Activated CD8-positive, alpha-beta T cell treated with anti-CD3 and anti-CD28 coated beads, Interleukin-2, amount 10 ng/mL, durations not matched to agents 7 days and 5 days (primary cell): ENCODE results near the gene HOXA6. TPM values are rescaled to one million over a fixed set of nuclear protein-coding genes. Genes with fewer than 3 reads are reported as not detected.

Experiments
- ATAC-seq: fragments of 150-1000 bp; cut with Tn5 transposase; one replicate; pipeline ENCODE4 v1.10.0; 2021; ENCODE audit warnings: moderate library complexity
- CTCF ChIA-PET: fragments of 350-600 bp; sonication (Branson Sonifier 250); formaldehyde crosslinking; loops from one replicate; lab custom pipeline; 2021; ENCODE audit warnings: antibody characterized with exemption; lab: Charles Lee
- POLR2A ChIA-PET: fragments of 350-600 bp; sonication (Branson Sonifier 250); formaldehyde crosslinking; loops from one replicate; lab custom pipeline; 2021; ENCODE audit warnings: antibody characterized with exemption; lab: Charles Lee
- DNase-seq: peaks from one replicate; pipeline ENCODE4 v3.0.0-alpha.2; 2020
- H3K27ac Mint-ChIP-seq: one replicate; pipeline ENCODE4 v1.8.0; 2021; ENCODE audit warnings: mild to moderate bottlenecking, mixed read lengths
- H3K27me3 Mint-ChIP-seq: one replicate; pipeline ENCODE4 v1.8.0; 2021; ENCODE audit warnings: low read depth, mixed read lengths
- H3K36me3 Mint-ChIP-seq: one replicate; pipeline ENCODE4 v1.8.0; 2021; ENCODE audit warnings: low read depth, mixed read lengths
- H3K4me1 Mint-ChIP-seq: one replicate; pipeline ENCODE4 v1.8.0; 2021; ENCODE audit warnings: low read depth, mixed read lengths
- H3K4me3 Mint-ChIP-seq: one replicate; pipeline ENCODE4 v1.8.0; 2021; ENCODE audit warnings: mild to moderate bottlenecking, mixed read lengths
- H3K9me3 Mint-ChIP-seq: one replicate; pipeline ENCODE4 v1.8.0; 2022; ENCODE audit warnings: mixed read lengths; ENCODE audit not compliant: insufficient read depth
- total RNA-seq, 2 experiments: library from RNA; stranded (reverse); gene quantifications; one replicate each; pipeline ENCODE4 v1.2.3, GENCODE V29; 2021

The HOXA6 gene
- total RNA-seq, 2 experiments from 2014 or later = not detected

DNA sequence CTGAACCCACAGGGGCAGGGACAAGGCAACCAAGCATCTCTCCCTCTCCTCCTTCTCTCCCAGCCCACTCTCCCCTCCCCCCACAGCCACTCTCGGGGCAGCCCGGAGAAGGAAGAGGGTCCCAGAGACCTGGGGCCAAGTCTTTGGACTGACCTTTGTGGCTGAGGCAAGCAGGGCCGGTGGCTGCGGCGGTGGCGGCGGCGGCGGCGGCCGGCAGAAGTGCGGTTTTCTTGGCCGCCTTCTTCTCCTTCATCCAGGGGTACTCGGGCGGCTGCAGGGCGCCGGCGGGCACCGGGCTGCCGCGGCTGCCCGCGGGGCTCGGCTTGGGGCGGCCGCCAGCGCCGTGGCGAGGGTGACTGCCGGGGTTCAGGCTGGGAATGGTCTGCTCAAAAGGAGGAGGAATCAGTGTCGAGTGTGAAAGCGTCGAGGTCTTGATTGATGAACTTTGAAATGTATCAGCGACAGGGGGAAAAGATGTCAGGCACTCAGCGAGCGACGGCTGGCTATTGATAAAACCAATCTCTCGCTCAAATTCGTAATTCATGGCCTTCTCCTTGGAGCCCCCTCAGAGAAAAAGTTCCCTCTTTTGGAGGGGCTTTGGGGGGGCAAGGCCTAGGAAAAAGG lies 45.5 kb downstream of the HOXA6 start:
- CTCF ChIA-PET = no interaction called here
- POLR2A ChIA-PET = no interaction called here
- Mint-ChIP-seq H3K9me3 (no peaks in the 10 kb centered on the region), H3K27me3 (peaks cover 70% of the 10 kb centered on the region), H3K36me3 (peaks cover 6% of the 10 kb centered on the region), H3K27ac (no peak overlapping the region), H3K4me3 (peak overlapping the region; percentile 25), H3K4me1 (peaks cover 16% of the 10 kb centered on the region)
- no peak for DNase-seq
- ATAC-seq = no peak

DNA sequence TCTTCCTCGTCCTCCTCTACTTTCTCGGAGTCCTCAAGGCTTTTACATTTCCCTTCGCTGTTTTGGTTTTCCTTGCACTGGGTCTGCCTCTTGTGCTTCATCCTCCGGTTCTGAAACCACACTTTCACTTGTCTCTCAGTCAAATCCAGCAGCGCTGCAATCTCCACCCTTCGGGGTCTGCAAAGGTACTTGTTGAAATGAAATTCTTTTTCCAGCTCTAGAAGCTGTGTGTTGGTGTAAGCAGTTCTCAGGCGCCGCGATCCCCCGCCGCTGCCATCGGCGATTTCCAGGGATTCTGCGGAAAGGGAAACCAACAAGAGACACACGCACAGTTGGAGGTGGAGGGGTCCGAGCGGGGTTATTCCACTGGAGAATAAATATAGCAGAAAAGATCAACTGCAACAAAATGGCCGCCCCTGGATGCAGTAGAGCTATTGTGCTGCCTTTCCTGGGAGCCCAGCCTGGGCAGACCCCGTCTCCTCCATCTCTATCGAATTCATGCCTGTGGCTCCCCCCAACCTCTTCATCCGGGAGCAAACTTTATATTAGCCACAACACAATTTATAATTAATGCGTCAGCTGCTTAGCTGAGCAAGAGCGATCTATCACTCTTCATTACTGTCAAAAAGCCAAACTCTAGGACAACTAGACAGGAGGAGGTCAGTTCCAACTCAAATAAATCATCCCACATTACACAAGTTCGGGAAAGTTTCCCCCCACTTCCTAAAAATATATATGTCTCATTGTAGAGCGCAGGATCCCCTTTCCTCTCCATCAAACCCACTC lies 46.2 kb downstream of the HOXA6 start:
- peaks cover 71% of the 10 kb centered on the region for H3K27me3 Mint-ChIP-seq
- peaks cover 18% of the 10 kb centered on the region for H3K4me1 Mint-ChIP-seq
- ATAC-seq = no peak
- no peak overlapping the region for H3K4me3 Mint-ChIP-seq
- CTCF ChIA-PET = no interaction called here
- H3K36me3 Mint-ChIP-seq = peaks cover 6% of the 10 kb centered on the region
- POLR2A ChIA-PET = no interaction called here
- no peak overlapping the region for H3K27ac Mint-ChIP-seq
- no peaks in the 10 kb centered on the region for H3K9me3 Mint-ChIP-seq
- DNase-seq = no peak

DNA sequence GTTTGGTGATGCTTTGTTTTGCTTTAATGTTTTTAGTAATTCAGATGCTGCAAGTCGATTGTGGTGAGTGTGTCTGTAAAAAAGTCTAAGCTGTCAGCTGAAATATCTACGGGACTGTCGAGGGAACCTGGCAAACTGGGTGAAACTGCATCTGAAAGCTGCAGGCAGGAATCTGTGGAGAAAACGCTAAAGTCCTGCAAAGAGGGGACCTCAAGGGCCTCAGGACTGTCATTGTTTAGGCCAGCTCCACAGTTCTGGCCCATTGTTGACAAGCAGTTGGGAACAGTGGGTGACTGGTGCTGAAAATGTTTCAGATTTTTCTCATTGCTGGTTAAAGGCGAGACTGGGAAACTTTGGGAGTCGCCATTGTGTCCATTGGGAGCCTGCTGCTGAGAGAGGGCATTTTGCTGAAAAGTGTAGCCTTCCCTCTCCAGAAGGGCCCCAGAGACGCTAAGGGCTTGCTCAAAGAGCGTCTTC lies 46.8 kb downstream of the HOXA6 start:
- H3K9me3 Mint-ChIP-seq = no peaks in the 10 kb centered on the region
- POLR2A ChIA-PET = no interaction called here
- peaks cover 6% of the 10 kb centered on the region for H3K36me3 Mint-ChIP-seq

GRCh38 chr7:27099453-27100370 lies 47.9 kb downstream of the HOXA6 start:
- Mint-ChIP-seq H3K27me3 (peaks cover 75% of the 10 kb centered on the region), H3K4me1 (peaks cover 28% of the 10 kb centered on the region), H3K9me3 (no peaks in the 10 kb centered on the region), H3K4me3 (no peak overlapping the region), H3K36me3 (peaks cover 6% of the 10 kb centered on the region), H3K27ac (no peak overlapping the region)
- ChIA-PET CTCF (interaction anchor here (0.6 kb wide), 1 partner anchor 417 kb away, joined by 4 read pairs; no protein-coding TSS in a partner anchor), POLR2A (no interaction called here)
- ATAC-seq = no peak
- DNase-seq = no peak

More for the DNA sequence above, 46.8 kb downstream of the HOXA6 start:
- H3K27me3 Mint-ChIP-seq = peaks cover 70% of the 10 kb centered on the region
- ATAC-seq (no peak), DNase-seq (no peak)
- no peak overlapping the region for H3K27ac Mint-ChIP-seq
- H3K4me3 Mint-ChIP-seq = no peak overlapping the region
- CTCF ChIA-PET = no interaction called here
- H3K4me1 Mint-ChIP-seq = peaks cover 19% of the 10 kb centered on the region

GRCh38 chr7:27098578-27099451 lies 48.8 kb downstream of the HOXA6 start:
- no peak for DNase-seq

DNA sequence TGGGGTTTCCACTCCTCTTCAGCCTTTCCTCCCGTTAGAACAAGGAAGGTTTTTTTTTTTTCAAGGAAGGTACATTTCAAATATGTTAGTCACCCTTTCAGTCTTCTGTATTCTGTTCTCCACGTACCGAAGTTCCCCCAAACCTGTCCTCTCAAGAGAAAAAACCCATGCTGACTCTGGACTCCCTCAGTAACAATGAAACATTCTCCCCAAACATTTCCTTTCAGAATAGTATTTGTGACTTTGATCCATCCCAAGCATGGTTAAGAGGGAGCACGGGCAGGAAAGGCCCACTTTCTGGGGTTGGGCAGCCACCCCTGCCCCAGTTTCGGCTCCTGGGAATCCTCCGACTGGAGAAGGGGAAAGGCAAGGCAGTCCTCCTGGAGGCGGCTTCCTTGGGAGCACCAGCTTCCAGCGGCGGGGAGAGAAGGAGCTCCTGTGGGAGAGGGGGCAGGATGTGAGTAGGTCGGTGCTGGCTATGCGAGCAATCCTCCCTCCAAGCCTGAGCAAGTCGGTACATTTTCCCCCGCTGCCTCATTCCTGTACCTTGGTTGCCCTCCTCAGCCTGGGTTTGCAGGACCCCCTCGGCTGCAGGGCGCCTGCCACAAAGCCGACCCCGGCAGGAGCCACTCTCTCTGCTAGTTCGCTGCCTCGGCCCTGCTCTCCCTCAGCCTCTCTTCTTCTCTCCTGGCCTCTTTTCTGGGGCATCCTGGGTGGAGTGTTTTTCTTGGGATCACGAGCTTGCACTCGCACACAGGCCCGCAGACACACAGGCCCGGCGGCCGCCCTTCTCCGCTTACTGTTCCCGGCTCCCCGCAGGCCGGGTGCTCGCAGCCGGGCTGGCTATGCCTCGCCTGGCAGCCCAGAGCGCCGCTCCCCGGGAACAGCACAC lies 49.6 kb downstream of the HOXA6 start:
- ChIA-PET CTCF (interaction anchor here (1.3 to 1.7 kb wide), 2 partner anchors 7 to 33 kb away, joined by 3 to 6 read pairs; partner anchors contain the start of gene HOXA4), POLR2A (no interaction called here)
- DNase-seq (no peak), ATAC-seq (no peak)
- peak overlapping the region; percentile 85 for H3K4me3 Mint-ChIP-seq
- H3K27me3 Mint-ChIP-seq = peaks cover 77% of the 10 kb centered on the region
- H3K4me1 Mint-ChIP-seq = peaks cover 27% of the 10 kb centered on the region
- peaks cover 6% of the 10 kb centered on the region for H3K36me3 Mint-ChIP-seq
- H3K9me3 Mint-ChIP-seq = no peaks in the 10 kb centered on the region
- no peak overlapping the region for H3K27ac Mint-ChIP-seq

More at GRCh38 chr7:27098578-27099451, 48.8 kb downstream of the HOXA6 start:
- Mint-ChIP-seq H3K27me3 (peaks cover 78% of the 10 kb centered on the region), H3K4me3 (no peak overlapping the region), H3K36me3 (peaks cover 6% of the 10 kb centered on the region), H3K9me3 (no peaks in the 10 kb centered on the region), H3K4me1 (peaks cover 28% of the 10 kb centered on the region), H3K27ac (no peak overlapping the region)
- CTCF ChIA-PET = no interaction called here
- POLR2A ChIA-PET = no interaction called here
- no peak for ATAC-seq

DNA sequence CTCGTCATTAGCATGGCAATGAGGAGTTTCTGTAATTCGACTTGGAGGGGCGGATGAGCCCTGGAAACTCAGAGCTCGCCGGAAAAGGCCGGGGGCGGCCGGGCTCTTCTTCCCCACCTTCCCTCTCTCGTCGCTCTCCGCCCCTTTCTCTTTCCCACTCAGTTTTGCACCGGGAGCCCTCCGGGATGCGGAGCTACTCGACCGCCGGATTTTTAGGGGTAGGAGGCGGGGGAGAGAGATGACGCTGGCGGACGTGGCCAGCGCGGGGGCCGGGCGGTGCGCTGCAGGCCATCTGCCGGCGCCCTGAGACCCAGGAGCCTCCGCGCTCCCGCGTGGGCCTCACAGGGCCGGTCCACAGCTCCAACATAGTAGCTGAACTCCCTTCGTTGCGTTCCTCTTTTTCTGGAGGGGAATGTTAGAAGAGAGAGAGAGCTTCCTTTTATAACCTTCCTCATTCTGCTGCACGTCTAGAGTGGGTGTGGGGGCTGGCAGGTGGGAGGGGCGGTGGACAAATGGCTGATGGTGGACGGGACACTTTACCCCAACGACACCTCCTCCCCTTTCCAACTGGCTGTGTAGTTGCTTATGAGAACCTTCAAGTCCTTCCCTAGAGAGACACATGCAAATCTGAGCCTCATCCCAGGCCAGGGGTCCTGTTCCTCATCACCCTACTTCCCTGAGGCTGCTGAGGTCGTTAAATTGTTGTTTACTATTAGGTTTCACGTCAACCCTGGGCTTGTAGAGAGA lies 50.6 kb downstream of the HOXA6 start:
- Mint-ChIP-seq H3K27ac (no peak overlapping the region), H3K27me3 (peaks cover 78% of the 10 kb centered on the region), H3K4me1 (peaks cover 23% of the 10 kb centered on the region), H3K4me3 (peak overlapping the region; percentile 85), H3K36me3 (peaks cover 4% of the 10 kb centered on the region), H3K9me3 (no peaks in the 10 kb centered on the region)
- CTCF ChIA-PET = interaction anchor here (1.3 to 1.7 kb wide), 3 partner anchors 8 to 33 kb away, joined by 3 to 6 read pairs (median 5); partner anchors contain the start of gene HOXA4
- POLR2A ChIA-PET = interaction anchor here (0.6 to 1.3 kb wide), 2 partner anchors 9 to 491 kb away, joined by 3 to 4 read pairs; no protein-coding TSS in a partner anchor
- DNase-seq = no peak
- ATAC-seq = no peak

DNA sequence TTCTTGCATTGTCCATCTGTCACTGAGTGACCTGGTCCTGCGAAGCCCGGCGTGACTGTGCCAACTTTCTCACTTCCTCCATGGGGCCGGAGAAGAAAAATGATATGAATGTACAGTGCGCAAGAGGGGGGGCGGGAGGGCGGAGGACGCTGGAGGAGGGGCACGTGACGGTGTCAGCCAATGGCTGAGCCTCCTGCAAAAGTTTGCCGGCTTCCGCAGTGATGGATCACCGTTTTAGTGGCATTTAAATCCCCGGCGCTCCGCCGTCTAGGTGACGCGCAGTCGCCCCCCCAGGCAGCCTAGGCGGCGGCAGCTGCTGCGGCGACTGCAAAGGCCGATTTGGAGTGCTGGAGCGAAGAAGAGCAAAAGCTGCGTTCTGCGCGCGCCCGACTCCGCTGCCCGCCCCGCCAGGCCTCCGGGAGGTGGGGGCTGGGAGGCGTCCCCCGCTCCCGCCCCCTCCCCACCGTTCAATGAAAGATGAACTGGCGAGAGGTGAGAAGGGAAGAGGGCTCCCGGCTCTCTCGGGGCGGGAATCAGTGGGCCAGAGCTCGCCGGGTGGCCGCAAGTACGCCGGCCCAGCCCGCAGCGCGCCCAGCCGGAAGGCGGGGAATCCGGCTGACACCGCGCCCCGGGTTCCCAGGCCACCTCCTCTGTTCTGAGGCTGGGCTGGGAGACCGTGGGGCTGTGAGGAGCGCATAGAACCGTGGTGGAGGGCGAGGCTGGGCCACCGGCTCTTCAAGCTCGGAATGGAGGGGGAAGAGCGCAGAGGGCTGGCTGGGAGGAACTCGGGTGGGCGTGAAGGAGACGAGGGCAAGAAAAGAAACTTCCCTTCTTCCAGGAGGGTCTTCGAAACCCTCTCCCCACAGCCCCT lies 51.4 kb downstream of the HOXA6 start, which contains the start of gene HOXA1:
Gene HOXA1 (minus strand): TSS at position 104 of the 871 bp plus-strand sequence. CDS start 88 bp downstream, at position 16.
- peaks cover 1% of the 10 kb centered on the region for H3K36me3 Mint-ChIP-seq
- ChIA-PET CTCF (interaction anchor here (1.4 to 1.7 kb wide), 2 partner anchors 9 to 13 kb away, joined by 5 to 6 read pairs; no protein-coding TSS in a partner anchor), POLR2A (interaction anchor here (0.6 to 1.3 kb wide), 2 partner anchors 10 to 492 kb away, joined by 3 to 4 read pairs; no protein-coding TSS in a partner anchor)
- peak within 1 kb of the TSS; percentile 85 for H3K4me3 Mint-ChIP-seq
- peaks cover 23% of the 10 kb centered on the region for H3K4me1 Mint-ChIP-seq
- H3K27ac Mint-ChIP-seq = peak within 1 kb of the TSS; percentile 85
- ATAC-seq (peak; percentile 93), DNase-seq (peak; percentile 86)
- no peaks in the 10 kb centered on the region for H3K9me3 Mint-ChIP-seq
- peaks cover 77% of the 10 kb centered on the region for H3K27me3 Mint-ChIP-seq
